PC-3 (cell line): ENCODE results near the gene SH3RF3. TPM values are rescaled to one million over a fixed set of nuclear protein-coding genes. Genes with fewer than 3 reads are reported as not detected.

Experiments
- ATAC-seq: fragments of 200-7000 bp; cut with Tn5 transposase; 2 replicates; pipeline ENCODE4 v1.9.1; 2020; ENCODE audit warnings: mild to moderate bottlenecking, moderate library complexity
- BruUV-seq: library from RNA; stranded (reverse); fragments of 400-500 nt; replicated peaks from 2 replicates; lab custom pipeline; 2021; lab: Mats Ljungman, UMichigan
- CTCF ChIA-PET: fragments of 300-600 bp; sonication (Branson Sonifier 250); formaldehyde crosslinking; loops from one replicate; lab custom pipeline; 2022; ENCODE audit warnings: antibody characterized with exemption; lab: Charles Lee
- POLR2A ChIA-PET: fragments of 300-600 bp; sonication (Branson Sonifier 250); formaldehyde crosslinking; loops from one replicate; lab custom pipeline; 2022; ENCODE audit warnings: antibody characterized with exemption; ENCODE audit not compliant: unreplicated experiment; lab: Charles Lee
- DNase-seq: peaks from one replicate; pipeline ENCODE4 v3.0.0-alpha.2; 2015
- H2AFZ ChIP-seq: fragments of 300-600 bp; sonication (generic); 2 replicates; pipeline ENCODE4 v1.6.0; 2016; ENCODE audit warnings: antibody characterized with exemption, low read length
- H3F3A ChIP-seq: fragments of 300-600 bp; sonication (generic); one replicate; pipeline ENCODE4 v1.6.0; 2017; ENCODE audit warnings: antibody characterized with exemption, low read length, control low read depth, mild to moderate bottlenecking; ENCODE audit not compliant: unreplicated experiment
- H3K27ac ChIP-seq: fragments of 300-600 bp; sonication (generic); 2 replicates; pipeline ENCODE4 v1.5.1; 2016; ENCODE audit warnings: mild to moderate bottlenecking, low read length
- H3K27me3 ChIP-seq: fragments of 300-600 bp; sonication (generic); 2 replicates; pipeline ENCODE4 v1.6.1; 2016; ENCODE audit warnings: low read length, mixed read lengths
- H3K36me3 ChIP-seq: fragments of 300-600 bp; sonication (generic); 2 replicates; pipeline ENCODE4 v1.6.1; 2016; ENCODE audit warnings: low read depth, mixed run types, low read length, mixed read lengths
- H3K4me1 ChIP-seq: fragments of 300-600 bp; sonication (generic); 2 replicates; pipeline ENCODE4 v1.5.1; 2016; ENCODE audit warnings: low read length; ENCODE audit not compliant: insufficient read depth
- H3K4me2 ChIP-seq: fragments of 300-600 bp; sonication (generic); 2 replicates; pipeline ENCODE4 v1.6.0; 2016; ENCODE audit warnings: low read length
- H3K4me3 ChIP-seq: fragments of 300-600 bp; sonication (generic); 2 replicates; pipeline ENCODE4 v1.5.1; 2016; ENCODE audit warnings: mild to moderate bottlenecking, low read length, mixed read lengths
- H3K79me2 ChIP-seq: fragments of 300-600 bp; sonication (generic); 2 replicates; pipeline ENCODE4 v1.6.1; 2017; ENCODE audit warnings: low read length, mixed read lengths
- H3K9ac ChIP-seq: fragments of 300-600 bp; sonication (generic); 2 replicates; pipeline ENCODE4 v1.6.0; 2016; ENCODE audit warnings: mild to moderate bottlenecking, low read length
- H3K9me2 ChIP-seq: fragments of 300-600 bp; sonication (generic); replicated peaks from 2 replicates; pipeline ENCODE4 v1.6.1; 2016; ENCODE audit warnings: mixed run types, low read length, mixed read lengths
- H3K9me3 ChIP-seq: fragments of 300-600 bp; sonication (generic); 2 replicates; pipeline ENCODE4 v1.6.1; 2016; ENCODE audit warnings: low read length, mixed read lengths
- H4K20me1 ChIP-seq: fragments of 300-600 bp; sonication (generic); 2 replicates; pipeline ENCODE4 v1.6.1; 2016; ENCODE audit warnings: low read length, mixed read lengths
- EZH2 ChIP-seq: fragments of 300-600 bp; sonication (generic); IDR thresholded peaks from one replicate; pipeline ENCODE4 v1.6.1; 2017; ENCODE audit warnings: antibody characterized with exemption, mild to moderate bottlenecking, low read length; ENCODE audit not compliant: unreplicated experiment
- EZH2phosphoT487 ChIP-seq: fragments of 300-600 bp; sonication (generic); IDR thresholded peaks from 2 replicates; pipeline ENCODE4 v1.6.1; 2018; ENCODE audit warnings: mild to moderate bottlenecking, antibody characterized with exemption, low read length, borderline replicate concordance
- intact Hi-C: fragments of 100-400 bp; cut with micrococcal nuclease; formaldehyde crosslinking; loops from 2 replicates; pipeline ENCODE4 v1.9.0; 2023
- total RNA-seq: library from RNA; depleted of rRNA; stranded (reverse); fragments of >200 nt; gene quantifications from 2 replicates; pipeline ENCODE4 v1.2.3, GENCODE V29; 2014
- TF ChIP-seq, protein P1 (sequence below): fragments of 300-600 bp; sonication (generic); conservative IDR thresholded peaks from 2 replicates; pipeline ENCODE4 v1.5.1; 2017; ENCODE audit warnings: antibody characterized with exemption, low read depth, mild to moderate bottlenecking, low read length

SH3RF3 gene
- total RNA-seq, 1 experiment from 2014 or later: 11.7 TPM

DNA sequence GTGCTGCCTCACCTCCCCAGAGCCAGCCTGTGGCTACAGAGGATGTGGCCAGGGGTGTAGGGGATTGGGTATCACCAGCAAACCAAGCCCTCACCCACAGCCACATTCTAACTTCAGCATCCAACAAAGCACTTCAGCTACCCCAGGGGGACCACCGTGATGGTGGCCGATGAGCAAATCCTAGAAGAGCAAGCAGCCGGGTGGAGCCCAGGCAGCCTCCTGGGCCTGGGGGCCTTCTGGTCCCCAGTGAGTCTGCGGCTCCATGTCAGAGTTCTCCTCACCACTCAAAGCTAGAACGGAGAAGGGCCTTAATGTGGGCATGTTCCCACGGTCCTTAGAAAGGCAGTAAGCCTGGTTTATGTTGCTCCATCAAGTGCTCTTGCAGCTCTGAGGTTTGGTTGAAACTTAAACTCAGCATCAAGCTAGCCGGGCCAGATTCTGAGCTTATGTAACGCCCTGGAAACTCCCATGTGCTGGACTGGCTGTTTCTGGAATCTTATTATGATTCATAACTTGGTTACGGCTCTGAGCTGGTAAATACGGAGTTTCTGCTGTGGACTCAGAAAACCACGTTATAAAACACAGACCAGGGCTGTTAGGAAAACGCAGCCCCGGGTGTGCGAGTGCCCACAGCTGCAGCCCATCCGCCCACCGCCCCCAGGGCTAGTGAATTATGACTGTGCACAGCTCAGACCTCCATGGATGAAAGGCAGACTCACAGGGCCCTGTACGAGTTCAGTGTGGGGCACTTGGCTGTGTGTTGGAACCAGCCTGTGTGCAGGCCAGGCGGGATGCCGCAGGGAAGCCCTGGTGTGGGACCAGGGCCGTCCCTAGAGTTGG, 385.0 kb downstream of the SH3RF3 start:
- Histone ChIP-seq H3K27ac (peak overlapping the region; percentile 7; the same call in 1 of the 2 replicates), H3K27me3 (no peaks in the 10 kb centered on the region), H4K20me1 (no peaks in the 10 kb centered on the region), H3K9me3 (no peaks in the 10 kb centered on the region), H3F3A (no peaks in the 10 kb centered on the region), H3K79me2 (no peaks in the 10 kb centered on the region), H3K4me2 (peak overlapping the region; percentile 61), H3K9me2 (no peaks in the 10 kb centered on the region), H3K4me1 (peaks cover 10% of the 10 kb centered on the region), H3K4me3 (no peak overlapping the region), H2AFZ (peak overlapping the region; percentile 80), H3K9ac (0 out of 2 replicates have a peak overlapping the region, but pooled peaks have one; percentile 10), H3K36me3 (no peaks in the 10 kb centered on the region)
- ChIA-PET POLR2A (no interaction called here), CTCF (interaction anchor here (0.6 kb wide), 2 partner anchors 28 to 33 kb away, joined by 3 read pairs; no protein-coding TSS in a partner anchor)
- intact Hi-C loops: no loop called here
- BruUV-seq: no TSS peak
- TF ChIP-seq, protein P1, sequence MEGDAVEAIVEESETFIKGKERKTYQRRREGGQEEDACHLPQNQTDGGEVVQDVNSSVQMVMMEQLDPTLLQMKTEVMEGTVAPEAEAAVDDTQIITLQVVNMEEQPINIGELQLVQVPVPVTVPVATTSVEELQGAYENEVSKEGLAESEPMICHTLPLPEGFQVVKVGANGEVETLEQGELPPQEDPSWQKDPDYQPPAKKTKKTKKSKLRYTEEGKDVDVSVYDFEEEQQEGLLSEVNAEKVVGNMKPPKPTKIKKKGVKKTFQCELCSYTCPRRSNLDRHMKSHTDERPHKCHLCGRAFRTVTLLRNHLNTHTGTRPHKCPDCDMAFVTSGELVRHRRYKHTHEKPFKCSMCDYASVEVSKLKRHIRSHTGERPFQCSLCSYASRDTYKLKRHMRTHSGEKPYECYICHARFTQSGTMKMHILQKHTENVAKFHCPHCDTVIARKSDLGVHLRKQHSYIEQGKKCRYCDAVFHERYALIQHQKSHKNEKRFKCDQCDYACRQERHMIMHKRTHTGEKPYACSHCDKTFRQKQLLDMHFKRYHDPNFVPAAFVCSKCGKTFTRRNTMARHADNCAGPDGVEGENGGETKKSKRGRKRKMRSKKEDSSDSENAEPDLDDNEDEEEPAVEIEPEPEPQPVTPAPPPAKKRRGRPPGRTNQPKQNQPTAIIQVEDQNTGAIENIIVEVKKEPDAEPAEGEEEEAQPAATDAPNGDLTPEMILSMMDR: no peak
- TF ChIP-seq EZH2 (no peak), EZH2phosphoT487 (no peak)
- ATAC-seq (peak; percentile 51), DNase-seq (peak; percentile 62)

DNA sequence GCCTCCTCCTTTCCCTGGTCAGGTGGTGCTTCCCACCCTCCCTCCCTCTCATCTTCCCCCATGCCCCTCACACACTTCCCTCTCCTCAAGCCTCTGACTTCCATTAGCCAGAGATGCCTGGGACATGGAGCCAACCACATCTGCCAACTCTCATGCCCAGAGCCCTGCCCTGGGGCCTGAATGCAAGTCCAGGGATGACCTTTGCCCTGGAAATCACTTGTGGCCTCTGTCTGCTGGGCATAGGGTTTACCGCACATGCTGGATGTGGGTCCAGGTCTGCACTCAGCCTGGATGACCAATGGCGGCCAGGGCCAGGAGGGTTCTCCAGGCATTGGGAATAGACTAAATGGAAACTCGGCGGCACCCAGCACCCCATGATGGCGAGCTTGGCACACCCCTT, 385.9 kb downstream of the SH3RF3 start:
- no peak overlapping the region for H2AFZ ChIP-seq
- intact Hi-C loops: no loop called here
- no peaks in the 10 kb centered on the region for H3K9me2 ChIP-seq
- peaks cover 10% of the 10 kb centered on the region for H3K4me1 ChIP-seq
- H3F3A ChIP-seq: no peaks in the 10 kb centered on the region
- ChIA-PET CTCF (no interaction called here), POLR2A (no interaction called here)
- H3K27ac ChIP-seq: no peak overlapping the region
- H3K79me2 ChIP-seq: no peaks in the 10 kb centered on the region
- ATAC-seq (no peak), DNase-seq (no peak)
- H3K9me3 ChIP-seq: no peaks in the 10 kb centered on the region
- H4K20me1 ChIP-seq: no peaks in the 10 kb centered on the region
- no peak overlapping the region for H3K4me2 ChIP-seq
- no peak overlapping the region for H3K4me3 ChIP-seq
- no peak overlapping the region for H3K9ac ChIP-seq
- TF ChIP-seq, protein P1: no peak
- no TSS peak for BruUV-seq
- H3K27me3 ChIP-seq: no peaks in the 10 kb centered on the region
- no peaks in the 10 kb centered on the region for H3K36me3 ChIP-seq
